Spleen (tissue), 7 donors: ENCODE data around the gene DNAH14.

ENCODE experiments used
- CTCF ChIP-seq, 11 experiments: fragments of 200-600 bp in 7 of 11; fragments of 450-650 bp in 4 of 11; sonication (generic) in 4 of 11; IDR thresholded peaks in 8 of 11; conservative IDR thresholded peaks in 3 of 11; 1 replicate in 7 of 11; 2 replicates in 4 of 11; pipeline versions ENCODE4 v1.4.0 to v1.8.0; 2016 to 2021; ENCODE audit warnings: antibody characterized with exemption in 11 of 11, inconsistent platforms in 4 of 11, mild to moderate bottlenecking in 1 of 11
- POLR2A ChIP-seq, 3 donors: fragments of 450-650 bp; IDR thresholded peaks; one replicate each; pipeline ENCODE4 v1.5.1; 2017; ENCODE audit warnings: antibody characterized with exemption in 3 of 3, mild to moderate bottlenecking in 1 of 3
- donor health status: DM: no; HTN: no; CAD: no; lungs with moderate emphysema.
- donor health status: DM: no; HTN: no; CAD: no.
- donor health status: DM: no; HTN: no; CAD: no.

DNA sequence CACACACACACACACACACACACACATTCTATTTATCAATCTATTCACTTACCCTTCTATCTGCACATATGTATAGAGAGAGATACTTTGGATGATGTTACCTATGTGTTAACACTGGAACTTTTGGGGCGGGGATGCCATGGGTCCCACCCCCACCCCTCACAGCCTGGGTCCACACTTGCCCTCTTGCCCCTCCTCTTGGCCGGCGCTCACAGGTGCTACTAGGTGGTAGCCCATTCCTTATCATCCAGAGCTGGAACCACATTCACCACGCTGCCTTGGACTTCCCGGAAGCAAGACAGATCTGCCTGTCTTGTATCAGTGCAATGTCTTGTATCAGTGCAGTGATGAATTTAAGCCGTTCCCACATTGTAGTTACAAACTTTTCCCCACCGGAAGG lies 413.2 kb downstream of the DNAH14 start:
- TF ChIP-seq CTCF (IDR thresholded peaks at IDR 0.05 in 8 of 11, conservative IDR thresholded peaks at IDR 0.05 in 3 of 11) (no peak), POLR2A (IDR thresholded peaks at IDR 0.05) (no peak)
